GM12878 (cell line): ENCODE results near the gene COL20A1. TPM values are rescaled to one million over a fixed set of nuclear protein-coding genes. Genes with fewer than 3 reads are reported as not detected.

Experiments
- ATAC-seq: fragments of 200-7000 bp; cut with Tn5 transposase; 3 replicates; pipeline ENCODE4 v1.9.1; 2020; ENCODE audit warnings: mild to moderate bottlenecking, moderate library complexity
- BruUV-seq: library from RNA; stranded (reverse); fragments of 400-500 nt; replicated peaks from 2 replicates; lab custom pipeline; 2021; lab: Mats Ljungman, UMichigan
- CTCF ChIA-PET: fragments of 300-600 bp; sonication (Branson Sonifier 250); formaldehyde crosslinking; extraction: SDS; loops from one replicate; lab custom pipeline; 2021; ENCODE audit warnings: inconsistent platforms; lab: Yijun Ruan, JAX
- POLR2A ChIA-PET: fragments of 350-600 bp; formaldehyde crosslinking; extraction: SDS; loops from one replicate; lab custom pipeline; 2021; ENCODE audit warnings: inconsistent platforms; lab: Charles Lee
- RAD21 ChIA-PET: fragments of 300-600 bp; sonication (Branson Sonifier 250); formaldehyde crosslinking; loops from one replicate; lab custom pipeline; 2023; ENCODE audit warnings: antibody characterized with exemption; ENCODE audit not compliant: unreplicated experiment; lab: Charles Lee
- SMC1A ChIA-PET: fragments of 300-600 bp; sonication (Branson Sonifier 250); formaldehyde crosslinking; loops from one replicate; lab custom pipeline; 2023; ENCODE audit not compliant: unreplicated experiment, uncharacterized antibody; lab: Charles Lee
- DNase-seq: peaks from one replicate; pipeline ENCODE4 v3.0.0-alpha.2; 2011; ENCODE audit warnings: low read depth, low spot score
- FAIRE-seq: peaks from 3 replicates; lab custom pipeline; 2011; peaks lifted over from hg19 to GRCh38; lab: Jason Lieb, UNC
- H2AFZ ChIP-seq: 2 replicates; pipeline ENCODE4 v1.6.0; 2011; ENCODE audit warnings: low read depth, low read length, control low read depth; ENCODE audit not compliant: control insufficient read depth
- H3K27ac ChIP-seq: 2 replicates; pipeline ENCODE4 v1.5.1; 2011; ENCODE audit warnings: control low read depth; ENCODE audit not compliant: control insufficient read depth, insufficient read depth
- H3K27me3 ChIP-seq, 2 experiments: replicated peaks in 1 of 2; 2 replicates each; pipeline versions ENCODE4 v1.6.0 to v1.6.1; 2011; ENCODE audit warnings: low read length in 1 of 2; ENCODE audit not compliant: control insufficient read depth in 2 of 2, insufficient read depth in 2 of 2
- H3K36me3 ChIP-seq, 2 experiments: 2 replicates each; pipeline ENCODE4 v1.5.1; 2011; ENCODE audit warnings: low read length in 1 of 2; ENCODE audit not compliant: control insufficient read depth in 2 of 2, insufficient read depth in 2 of 2
- H3K4me1 ChIP-seq: 2 replicates; pipeline ENCODE4 v1.6.1; 2011; ENCODE audit warnings: mild to moderate bottlenecking, low read length, moderate library complexity, mixed read lengths; ENCODE audit not compliant: control insufficient read depth, insufficient read depth
- H3K4me2 ChIP-seq: 2 replicates; pipeline ENCODE4 v1.6.0; 2011; ENCODE audit warnings: control low read depth; ENCODE audit not compliant: control insufficient read depth, insufficient read depth
- H3K4me3 ChIP-seq: fragments of 200-600 bp; sonication (generic); 2 replicates; pipeline ENCODE4 v1.5.1; 2016
- H3K79me2 ChIP-seq: 2 replicates; pipeline ENCODE4 v1.6.0; 2011; ENCODE audit warnings: low read length; ENCODE audit not compliant: control insufficient read depth, insufficient read depth
- H3K9ac ChIP-seq: 2 replicates; pipeline ENCODE4 v1.8.0; 2011; ENCODE audit warnings: low read length, control low read depth, mixed read lengths; ENCODE audit not compliant: control insufficient read depth, insufficient read depth
- H3K9me3 ChIP-seq: replicated peaks from 3 replicates; pipeline ENCODE4 v1.5.1; 2011; ENCODE audit warnings: mild to moderate bottlenecking, low read length; ENCODE audit not compliant: control insufficient read depth, insufficient read depth
- H4K20me1 ChIP-seq: 2 replicates; pipeline ENCODE4 v1.6.0; 2011; ENCODE audit not compliant: control insufficient read depth, insufficient read depth
- E2F8 ChIP-seq: fragments of 450-650 bp; IDR thresholded peaks from 2 replicates; pipeline ENCODE4 v1.6.1; 2018; ENCODE audit warnings: mild to moderate bottlenecking, low read depth, moderate library complexity; ENCODE audit not compliant: partially characterized antibody
- SMC3 ChIP-seq: IDR thresholded peaks from 2 replicates; pipeline ENCODE4 v1.6.1; 2011; ENCODE audit warnings: low read length, improper control_type of control experiment, borderline replicate concordance
- WGBS: methylation state at CpG from one replicate; pipeline ENCODE4 v1.1.6; 2016; ENCODE audit warnings: low lambda C conversion rate; ENCODE audit not compliant: insufficient replicate concordance, insufficient coverage; ENCODE audit errors: missing lambda C conversion rate; 5-methylcytosine and 5-hydroxymethylcytosine counted together
- in situ Hi-C: fragments of 300-500 bp; cut with MboI; formaldehyde crosslinking; loops from 9 replicates; pipeline ENCODE4 v1.14.3; 2018; ENCODE audit warnings: mixed read lengths
- intact Hi-C: fragments of 100-400 bp; cut with micrococcal nuclease; formaldehyde crosslinking; loops from one replicate; pipeline ENCODE4 v1.14.2; 2022; ENCODE audit not compliant: unreplicated experiment
- polyA plus RNA-seq, 11 experiments: library from polyadenylated mRNA; depleted of rRNA in 4 of 11; unstranded in 6 of 11; stranded (reverse) in 5 of 11; fragments of >200 nt; fragmentation: Nextera tagmentation in 4 of 11; fragmentation: Illumina TruSeq in 1 of 11; extraction: Ambion mirVana in 4 of 11; extraction: Trizol in 1 of 11; gene quantifications; 1 replicate in 1 of 11; 2 replicates in 10 of 11; pipeline versions ENCODE4 v1.2.1 to v1.2.3, GENCODE V29; 2011 to 2016; ENCODE audit warnings: inconsistent platforms in 2 of 11, missing spikeins in 2 of 11, low read depth in 1 of 11
- total RNA-seq, 4 experiments: library from RNA; depleted of rRNA in 3 of 4; stranded (reverse); fragments of >200 nt in 3 of 4; fragmentation: Illumina TruSeq in 1 of 4; extraction: Trizol in 1 of 4; gene quantifications; 2 replicates each; pipeline versions ENCODE4 v1.2.1 to v1.2.3, GENCODE V29; 2013 to 2021

Gene COL20A1
- total and polyA plus RNA-seq, 10 of the 15 experiments (the other 5 are each of a cell fraction or from before 2014, with no cell fraction given) = not detected

GRCh38 chr20:63318391-63319163, 25.6 kb downstream of the COL20A1 start:
- in situ Hi-C loops (no loop called here), intact Hi-C loops (no loop called here)
- FAIRE-seq (no peak), ATAC-seq (no peak), DNase-seq (no peak)
- POLR2A ChIA-PET = no interaction called here
- no peak overlapping the region for H3K9ac ChIP-seq
- H3K27ac ChIP-seq = no peak overlapping the region
- H3K79me2 ChIP-seq = no peaks in the 10 kb centered on the region
- CTCF ChIA-PET = no interaction called here
- no TSS peak for BruUV-seq
- no peak overlapping the region for H3K4me2 ChIP-seq
- no peaks in the 10 kb centered on the region for H3K36me3 ChIP-seq
- no peaks in the 10 kb centered on the region for H3K9me3 ChIP-seq
- H2AFZ ChIP-seq = no peak overlapping the region
- H3K27me3 ChIP-seq = no peaks in the 10 kb centered on the region
- 52% methylated on average over 23 of the region's 24 CpGs for WGBS
- no peaks in the 10 kb centered on the region for H3K4me1 ChIP-seq
- no peaks in the 10 kb centered on the region for H4K20me1 ChIP-seq
- SMC1A ChIA-PET = no interaction called here
- TF ChIP-seq E2F8 (no peak), SMC3 (no peak)
- RAD21 ChIA-PET = no interaction called here
- no peak overlapping the region for H3K4me3 ChIP-seq
